HepG2 (cell line): ENCODE data around the gene ALCAM. TPM values are rescaled to one million over a fixed set of nuclear protein-coding genes. Genes with fewer than 3 reads are reported as not detected.

Source experiments
- AKAP8 ChIP-seq: sonication (generic); formaldehyde crosslinking; IDR thresholded peaks from 2 replicates; pipeline ENCODE4 v1.5.1; 2020; ENCODE audit warnings: mild to moderate bottlenecking, missing genetic modification reagents
- ATF7-NPFF ChIP-seq: sonication (generic); formaldehyde crosslinking; IDR thresholded peaks from 2 replicates; pipeline ENCODE4 v1.8.1; 2023; ENCODE audit warnings: mild to moderate bottlenecking, low read depth, missing genetic modification reagents, moderate library complexity
- HNF4G ChIP-seq, 2 experiments: sonication (generic) in 1 of 2; formaldehyde crosslinking in 1 of 2; IDR thresholded peaks; 2 replicates each; pipeline versions ENCODE4 v1.4.0 to v1.6.1; 2011 to 2020; ENCODE audit warnings: borderline replicate concordance in 2 of 2, low read depth in 2 of 2, mild to moderate bottlenecking in 2 of 2, low read length in 1 of 2, missing genetic modification reagents in 1 of 2, moderate library complexity in 1 of 2
- IRF9 ChIP-seq: sonication (generic); formaldehyde crosslinking; IDR thresholded peaks from 2 replicates; pipeline ENCODE4 v1.8.0; 2022; ENCODE audit warnings: missing genetic modification reagents, mild to moderate bottlenecking, borderline replicate concordance
- JDP2 ChIP-seq: sonication (generic); formaldehyde crosslinking; IDR thresholded peaks from 2 replicates; pipeline ENCODE4 v1.8.1; 2022; ENCODE audit warnings: missing genetic modification reagents, borderline replicate concordance
- KDM4B ChIP-seq: sonication (generic); formaldehyde crosslinking; IDR thresholded peaks from 2 replicates; pipeline ENCODE4 v1.4.0; 2020; ENCODE audit warnings: missing genetic modification reagents
- NFYC ChIP-seq: IDR thresholded peaks from 2 replicates; pipeline ENCODE4 v1.6.1; 2016; ENCODE audit warnings: missing genetic modification reagents, missing compliant biosample characterization
- SMARCC2 ChIP-seq: fragments of 450-650 bp; IDR thresholded peaks from 2 replicates; pipeline ENCODE4 v1.6.1; 2017; ENCODE audit warnings: antibody characterized with exemption, mild to moderate bottlenecking
- SNRNP70 ChIP-seq: fragments of 200-400 bp; formaldehyde crosslinking; IDR thresholded peaks from 2 replicates; pipeline ENCODE4 v1.6.1; 2017; ENCODE audit warnings: mild to moderate bottlenecking, low read depth, low read length, moderate library complexity
- ZNF451 ChIP-seq: sonication (generic); formaldehyde crosslinking; IDR thresholded peaks from 2 replicates; pipeline ENCODE4 v1.5.0; 2020; ENCODE audit warnings: mild to moderate bottlenecking, missing genetic modification reagents
- ZSCAN31 ChIP-seq: sonication (generic); formaldehyde crosslinking; IDR thresholded peaks from 2 replicates; pipeline ENCODE4 v1.5.0; 2020; ENCODE audit warnings: low read depth, mild to moderate bottlenecking, missing genetic modification reagents
- ZZZ3 ChIP-seq: sonication (generic); formaldehyde crosslinking; IDR thresholded peaks from 2 replicates; pipeline ENCODE4 v1.4.0; 2020; ENCODE audit warnings: missing genetic modification reagents, mild to moderate bottlenecking, borderline replicate concordance
- polyA plus RNA-seq, 8 experiments: library from polyadenylated mRNA; depleted of rRNA in 3 of 8; stranded (reverse) in 7 of 8; unstranded in 1 of 8; fragments of >200 nt; fragmentation: Illumina TruSeq in 4 of 8; extraction: Trizol in 4 of 8; gene quantifications; 2 replicates each; pipeline versions ENCODE4 v1.2.1 to v1.2.3, GENCODE V29; 2011 to 2016; ENCODE audit warnings: low read depth in 4 of 8, missing spikeins in 1 of 8, mixed read lengths in 1 of 8; ENCODE audit not compliant: insufficient read depth in 1 of 8
- total RNA-seq, 5 experiments: library from RNA; depleted of rRNA; stranded (reverse); fragments of >200 nt; fragmentation: Illumina TruSeq; extraction: Trizol; gene quantifications; 2 replicates each; pipeline ENCODE4 v1.2.3, GENCODE V29; 2016; ENCODE audit warnings: low read depth in 1 of 5
- TF ChIP-seq, protein P1 (sequence below): sonication (generic); formaldehyde crosslinking; IDR thresholded peaks from 2 replicates; pipeline ENCODE4 v1.9.0; 2021; ENCODE audit warnings: mild to moderate bottlenecking, missing genetic modification reagents
- TF ChIP-seq, protein P2 (sequence below): sonication (generic); formaldehyde crosslinking; IDR thresholded peaks from 2 replicates; pipeline ENCODE4 v1.8.0; 2022; ENCODE audit warnings: low read depth, missing genetic modification reagents
- TF ChIP-seq, protein P3 (sequence below): sonication (generic); formaldehyde crosslinking; IDR thresholded peaks from 2 replicates; pipeline ENCODE4 v1.5.0; 2020; ENCODE audit warnings: mild to moderate bottlenecking, missing genetic modification reagents

ALCAM gene
- total and polyA plus RNA-seq, 2 of the 13 experiments (the other 11 are each of a cell fraction or from before 2014, with no cell fraction given), result 26.0 to 33.1 TPM

DNA sequence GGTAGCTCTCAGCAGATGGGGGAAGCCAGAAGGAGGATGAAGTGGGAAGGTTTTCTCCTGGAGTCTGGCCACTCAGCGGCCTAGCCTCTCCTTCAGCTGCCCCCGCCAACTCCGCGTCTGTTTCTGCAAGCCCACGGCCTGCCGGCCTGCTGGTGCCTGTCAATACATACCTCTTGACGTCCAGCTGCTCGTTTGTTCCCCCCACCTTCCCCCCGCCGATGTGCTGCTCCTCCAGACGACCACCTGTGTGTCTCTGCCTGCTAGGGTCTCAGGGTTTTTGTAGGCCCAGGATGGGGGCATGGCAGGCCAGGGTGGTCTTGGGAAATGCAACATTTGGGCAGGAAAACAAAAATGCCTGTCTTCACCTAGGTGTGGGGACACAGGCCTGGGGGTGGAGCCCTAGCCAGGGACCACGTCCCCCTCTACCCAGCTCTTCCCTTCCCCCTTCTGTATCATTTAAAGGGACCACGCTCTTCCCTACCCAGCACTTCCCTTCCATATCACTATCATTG lies 137.8 kb downstream of the ALCAM start (continued):
- TF ChIP-seq ATF7-NPFF (CRISPR knock-in tag) (no peak), ZZZ3 (no peak), AKAP8 (CRISPR knock-in tag) (0 out of 2 replicates have a peak, but pooled peaks have one; percentile 40), IRF9 (CRISPR knock-in tag) (0 out of 2 replicates have a peak, but pooled peaks have one; percentile 46), HNF4G (IDR thresholded peaks at IDR 0.05; ENCODE audit: borderline replicate concordance, low read depth, low read length) (no peak), HNF4G (CRISPR knock-in tag; IDR thresholded peaks at IDR 0.05; ENCODE audit: borderline replicate concordance, low read depth) (0 out of 2 replicates have a peak, but pooled peaks have one; percentile 47), SMARCC2 (no peak), ZNF451 (CRISPR knock-in tag) (0 out of 2 replicates have a peak, but pooled peaks have one; percentile 43), SNRNP70 (no peak), KDM4B (CRISPR knock-in tag) (no peak), JDP2 (CRISPR knock-in tag) (no peak), NFYC (CRISPR knock-in tag) (no peak), ZSCAN31 (CRISPR knock-in tag) (no peak)
- TF ChIP-seq, protein P1, sequence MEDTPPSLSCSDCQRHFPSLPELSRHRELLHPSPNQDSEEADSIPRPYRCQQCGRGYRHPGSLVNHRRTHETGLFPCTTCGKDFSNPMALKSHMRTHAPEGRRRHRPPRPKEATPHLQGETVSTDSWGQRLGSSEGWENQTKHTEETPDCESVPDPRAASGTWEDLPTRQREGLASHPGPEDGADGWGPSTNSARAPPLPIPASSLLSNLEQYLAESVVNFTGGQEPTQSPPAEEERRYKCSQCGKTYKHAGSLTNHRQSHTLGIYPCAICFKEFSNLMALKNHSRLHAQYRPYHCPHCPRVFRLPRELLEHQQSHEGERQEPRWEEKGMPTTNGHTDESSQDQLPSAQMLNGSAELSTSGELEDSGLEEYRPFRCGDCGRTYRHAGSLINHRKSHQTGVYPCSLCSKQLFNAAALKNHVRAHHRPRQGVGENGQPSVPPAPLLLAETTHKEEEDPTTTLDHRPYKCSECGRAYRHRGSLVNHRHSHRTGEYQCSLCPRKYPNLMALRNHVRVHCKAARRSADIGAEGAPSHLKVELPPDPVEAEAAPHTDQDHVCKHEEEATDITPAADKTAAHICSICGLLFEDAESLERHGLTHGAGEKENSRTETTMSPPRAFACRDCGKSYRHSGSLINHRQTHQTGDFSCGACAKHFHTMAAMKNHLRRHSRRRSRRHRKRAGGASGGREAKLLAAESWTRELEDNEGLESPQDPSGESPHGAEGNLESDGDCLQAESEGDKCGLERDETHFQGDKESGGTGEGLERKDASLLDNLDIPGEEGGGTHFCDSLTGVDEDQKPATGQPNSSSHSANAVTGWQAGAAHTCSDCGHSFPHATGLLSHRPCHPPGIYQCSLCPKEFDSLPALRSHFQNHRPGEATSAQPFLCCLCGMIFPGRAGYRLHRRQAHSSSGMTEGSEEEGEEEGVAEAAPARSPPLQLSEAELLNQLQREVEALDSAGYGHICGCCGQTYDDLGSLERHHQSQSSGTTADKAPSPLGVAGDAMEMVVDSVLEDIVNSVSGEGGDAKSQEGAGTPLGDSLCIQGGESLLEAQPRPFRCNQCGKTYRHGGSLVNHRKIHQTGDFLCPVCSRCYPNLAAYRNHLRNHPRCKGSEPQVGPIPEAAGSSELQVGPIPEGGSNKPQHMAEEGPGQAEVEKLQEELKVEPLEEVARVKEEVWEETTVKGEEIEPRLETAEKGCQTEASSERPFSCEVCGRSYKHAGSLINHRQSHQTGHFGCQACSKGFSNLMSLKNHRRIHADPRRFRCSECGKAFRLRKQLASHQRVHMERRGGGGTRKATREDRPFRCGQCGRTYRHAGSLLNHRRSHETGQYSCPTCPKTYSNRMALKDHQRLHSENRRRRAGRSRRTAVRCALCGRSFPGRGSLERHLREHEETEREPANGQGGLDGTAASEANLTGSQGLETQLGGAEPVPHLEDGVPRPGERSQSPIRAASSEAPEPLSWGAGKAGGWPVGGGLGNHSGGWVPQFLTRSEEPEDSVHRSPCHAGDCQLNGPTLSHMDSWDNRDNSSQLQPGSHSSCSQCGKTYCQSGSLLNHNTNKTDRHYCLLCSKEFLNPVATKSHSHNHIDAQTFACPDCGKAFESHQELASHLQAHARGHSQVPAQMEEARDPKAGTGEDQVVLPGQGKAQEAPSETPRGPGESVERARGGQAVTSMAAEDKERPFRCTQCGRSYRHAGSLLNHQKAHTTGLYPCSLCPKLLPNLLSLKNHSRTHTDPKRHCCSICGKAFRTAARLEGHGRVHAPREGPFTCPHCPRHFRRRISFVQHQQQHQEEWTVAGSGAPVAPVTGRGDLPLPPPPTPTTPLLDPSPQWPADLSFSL, result no peak
- TF ChIP-seq, protein P2, sequence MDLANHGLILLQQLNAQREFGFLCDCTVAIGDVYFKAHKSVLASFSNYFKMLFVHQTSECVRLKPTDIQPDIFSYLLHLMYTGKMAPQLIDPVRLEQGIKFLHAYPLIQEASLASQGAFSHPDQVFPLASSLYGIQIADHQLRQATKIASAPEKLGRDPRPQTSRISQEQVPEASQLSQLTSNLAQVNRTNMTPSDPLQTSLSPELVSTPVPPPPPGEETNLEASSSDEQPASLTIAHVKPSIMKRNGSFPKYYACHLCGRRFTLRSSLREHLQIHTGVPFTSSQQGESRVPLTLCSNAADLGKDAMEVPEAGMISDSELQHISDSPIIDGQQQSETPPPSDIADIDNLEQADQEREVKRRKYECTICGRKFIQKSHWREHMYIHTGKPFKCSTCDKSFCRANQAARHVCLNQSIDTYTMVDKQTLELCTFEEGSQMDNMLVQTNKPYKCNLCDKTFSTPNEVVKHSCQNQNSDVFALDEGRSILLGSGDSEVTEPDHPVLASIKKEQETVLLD (CRISPR knock-in tag), result no peak
- TF ChIP-seq, protein P3, sequence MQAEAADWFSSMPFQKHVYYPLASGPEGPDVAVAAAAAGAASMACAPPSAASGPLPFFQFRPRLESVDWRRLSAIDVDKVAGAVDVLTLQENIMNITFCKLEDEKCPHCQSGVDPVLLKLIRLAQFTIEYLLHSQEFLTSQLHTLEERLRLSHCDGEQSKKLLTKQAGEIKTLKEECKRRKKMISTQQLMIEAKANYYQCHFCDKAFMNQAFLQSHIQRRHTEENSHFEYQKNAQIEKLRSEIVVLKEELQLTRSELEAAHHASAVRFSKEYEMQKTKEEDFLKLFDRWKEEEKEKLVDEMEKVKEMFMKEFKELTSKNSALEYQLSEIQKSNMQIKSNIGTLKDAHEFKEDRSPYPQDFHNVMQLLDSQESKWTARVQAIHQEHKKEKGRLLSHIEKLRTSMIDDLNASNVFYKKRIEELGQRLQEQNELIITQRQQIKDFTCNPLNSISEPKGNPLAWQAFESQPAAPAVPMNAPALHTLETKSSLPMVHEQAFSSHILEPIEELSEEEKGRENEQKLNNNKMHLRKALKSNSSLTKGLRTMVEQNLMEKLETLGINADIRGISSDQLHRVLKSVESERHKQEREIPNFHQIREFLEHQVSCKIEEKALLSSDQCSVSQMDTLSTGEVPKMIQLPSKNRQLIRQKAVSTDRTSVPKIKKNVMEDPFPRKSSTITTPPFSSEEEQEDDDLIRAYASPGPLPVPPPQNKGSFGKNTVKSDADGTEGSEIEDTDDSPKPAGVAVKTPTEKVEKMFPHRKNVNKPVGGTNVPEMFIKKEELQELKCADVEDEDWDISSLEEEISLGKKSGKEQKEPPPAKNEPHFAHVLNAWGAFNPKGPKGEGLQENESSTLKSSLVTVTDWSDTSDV (CRISPR knock-in tag), result no peak
